Heart left ventricle (tissue), 16 donors: ENCODE data around the gene SMARCA5. TPM values are rescaled to one million over a fixed set of nuclear protein-coding genes. Genes with fewer than 3 reads are reported as not detected.

Source experiments
- ATAC-seq, 4 donors: fragments of 200-7000 bp; cut with Tn5 transposase; one replicate each; pipeline ENCODE4 v1.9.1; 2020 to 2022; ENCODE audit warnings: moderate library complexity in 4 of 4, mild to moderate bottlenecking in 3 of 4, moderate number of reproducible peaks in 1 of 4
- DNase-seq, 5 donors: peaks; one replicate each; pipeline ENCODE4 v3.0.0-alpha.2; 2020
- H3K27ac ChIP-seq, 12 donors: fragments of 200-600 bp; sonication (generic) in 4 of 12; one replicate each; pipeline versions ENCODE4 v1.5.0 to v1.8.0; 2016 to 2022; ENCODE audit warnings: mild to moderate bottlenecking in 2 of 12
- H3K27me3 ChIP-seq, 9 donors: fragments of 200-600 bp; sonication (generic) in 2 of 9; one replicate each; pipeline versions ENCODE4 v1.5.1 to v1.8.0; 2016 to 2022; ENCODE audit warnings: mild to moderate bottlenecking in 3 of 9
- H3K36me3 ChIP-seq, 9 donors: fragments of 200-600 bp; sonication (generic) in 2 of 9; one replicate each; pipeline versions ENCODE4 v1.5.0 to v1.8.0; 2018 to 2022; ENCODE audit warnings: mild to moderate bottlenecking in 2 of 9
- H3K4me1 ChIP-seq, 12 donors: fragments of 200-600 bp; sonication (generic) in 4 of 12; one replicate each; pipeline versions ENCODE4 v1.5.0 to v1.8.0; 2016 to 2022; ENCODE audit warnings: mild to moderate bottlenecking in 3 of 12
- H3K4me3 ChIP-seq, 12 donors: fragments of 200-600 bp; sonication (generic) in 4 of 12; one replicate each; pipeline versions ENCODE4 v1.5.0 to v1.8.0; 2017 to 2022; ENCODE audit warnings: mild to moderate bottlenecking in 9 of 12, moderate library complexity in 4 of 12
- H3K9me3 ChIP-seq, 12 donors: fragments of 200-600 bp; sonication (generic) in 4 of 12; one replicate each; pipeline versions ENCODE4 v1.5.0 to v1.8.0; 2016 to 2022; ENCODE audit warnings: mild to moderate bottlenecking in 1 of 12
- POLR2A ChIP-seq, 2 donors: fragments of 450-650 bp; IDR thresholded peaks; one replicate each; pipeline ENCODE4 v1.6.1; 2017; ENCODE audit warnings: antibody characterized with exemption in 2 of 2, mild to moderate bottlenecking in 2 of 2, moderate library complexity in 2 of 2
- WGBS, 4 donors: extraction: QIAGEN DNeasy Blood & Tissue Kit in 2 of 4; methylation state at CpG; one replicate each; pipeline versions ENCODE4 v1.1.5 to v1.1.7; 2013 to 2018; 5-methylcytosine and 5-hydroxymethylcytosine counted together
- intact Hi-C, 10 donors: fragments of 100-400 bp; cut with DNase I; formaldehyde crosslinking; loops; one replicate each; pipeline versions ENCODE4 v1.11.1 to v1.14.2; 2022
- polyA plus RNA-seq, 2 donors: library from polyadenylated mRNA; stranded (reverse); fragments of 200-250 nt; gene quantifications; one replicate each; pipeline ENCODE4 v1.2.3, GENCODE V29; 2013
- total RNA-seq, 9 donors: library from RNA; depleted of rRNA in 2 of 9; stranded (reverse); fragments of >200 nt in 2 of 9; fragmentation: NEBNext Ultra II Directional in 3 of 9; extraction: Animal tissue kit (Norgen Biotek cat#: 25700) in 3 of 9; gene quantifications; one replicate each; pipeline versions ENCODE4 v1.1.0 to v1.2.4, GENCODE V29; 2016 to 2023
- TF ChIP-seq, protein P1 (sequence below), 12 donors: fragments of 200-600 bp; sonication (generic) in 4 of 12; IDR thresholded peaks; one replicate each; pipeline versions ENCODE4 v1.5.0 to v1.8.0; 2018 to 2022; ENCODE audit warnings: antibody characterized with exemption in 12 of 12, mild to moderate bottlenecking in 5 of 12
- donor health status: ischemic (EF 13 %, LVEDD 7.1; RV severe dilation, severe dysfunction).
- donor health status: healthy with polysubstance abuse.
- donor health status: DM: no; HTN: yes; CAD: no.
- donor health status: DM: no; HTN: no; CAD: no.
- donor health status: ischemic (EF 25% LVEDD 6.9; RV normal size, moderate dysfunction).
- donor health status: ischemic (EF 25% LVEDD 5.7; RV mildly dilated, moderate dysfunction).
- donor health status: healthy.
- donor health status: DM: yes; HTN: yes; CAD: no.
- donor health status: ischemic (EF 35%, LVEDD 5.7; RV mildly dilated, moderate dysfunction).
- donor health status: nonischemic (EF 11% LVEDD 7.7; RV severe dilation, severe dysfunction).
- donor health status: DM: yes; HTN: yes; CAD: no.
- donor health status: PGD.
- donor health status: ischemic (EF 29% LVEDD 5.4; RV normal size, mild dysfunction).
- donor health status: nonischemic (EF 23%, LVEDD 6.1; RV moderate dilation, normal function).

SMARCA5 gene
- total and polyA plus RNA-seq, 11 donors: 9.1 to 36.3 (median 29.2) TPM

DNA sequence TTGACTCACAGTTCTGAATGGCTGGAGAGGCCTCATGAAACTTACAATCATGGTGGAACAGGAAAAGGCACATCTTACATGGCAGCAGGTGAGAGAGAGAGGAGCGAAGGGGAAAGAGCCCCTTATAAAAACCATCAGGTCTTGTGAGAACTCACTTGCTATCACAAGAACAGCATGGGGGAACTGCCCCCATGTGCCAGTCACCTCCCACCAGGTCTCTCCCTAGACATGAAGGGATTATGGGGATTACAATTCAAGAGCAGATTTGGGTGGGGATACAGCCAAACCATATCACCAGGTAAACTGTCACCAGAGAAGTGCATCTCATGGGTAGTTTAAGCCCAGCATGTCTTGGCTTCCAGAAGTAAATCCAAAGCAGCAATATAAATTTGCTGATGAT lies 7.5 kb upstream of the SMARCA5 start:
- intact Hi-C loops: no loop called here
- Histone ChIP-seq H3K36me3 (no peaks in the 10 kb centered on the region), H3K9me3 (peaks cover 0 to 4% (median 0%) of the 10 kb centered on the region in 12 donors), H3K27ac (no peak overlapping the region), H3K4me1 (no peaks in the 10 kb centered on the region), H3K4me3 (no peak overlapping the region), H3K27me3 (no peaks in the 10 kb centered on the region)
- no peak for ATAC-seq
- TF ChIP-seq, protein P1, sequence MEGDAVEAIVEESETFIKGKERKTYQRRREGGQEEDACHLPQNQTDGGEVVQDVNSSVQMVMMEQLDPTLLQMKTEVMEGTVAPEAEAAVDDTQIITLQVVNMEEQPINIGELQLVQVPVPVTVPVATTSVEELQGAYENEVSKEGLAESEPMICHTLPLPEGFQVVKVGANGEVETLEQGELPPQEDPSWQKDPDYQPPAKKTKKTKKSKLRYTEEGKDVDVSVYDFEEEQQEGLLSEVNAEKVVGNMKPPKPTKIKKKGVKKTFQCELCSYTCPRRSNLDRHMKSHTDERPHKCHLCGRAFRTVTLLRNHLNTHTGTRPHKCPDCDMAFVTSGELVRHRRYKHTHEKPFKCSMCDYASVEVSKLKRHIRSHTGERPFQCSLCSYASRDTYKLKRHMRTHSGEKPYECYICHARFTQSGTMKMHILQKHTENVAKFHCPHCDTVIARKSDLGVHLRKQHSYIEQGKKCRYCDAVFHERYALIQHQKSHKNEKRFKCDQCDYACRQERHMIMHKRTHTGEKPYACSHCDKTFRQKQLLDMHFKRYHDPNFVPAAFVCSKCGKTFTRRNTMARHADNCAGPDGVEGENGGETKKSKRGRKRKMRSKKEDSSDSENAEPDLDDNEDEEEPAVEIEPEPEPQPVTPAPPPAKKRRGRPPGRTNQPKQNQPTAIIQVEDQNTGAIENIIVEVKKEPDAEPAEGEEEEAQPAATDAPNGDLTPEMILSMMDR (IDR thresholded peaks at IDR 0.05): no peak
- TF ChIP-seq POLR2A (IDR thresholded peaks at IDR 0.05): no peak
- DNase-seq: no peak
- 78 to 97% (median 90%) methylated on average over 1 of the region's 1 CpG for WGBS, 4 donors

DNA sequence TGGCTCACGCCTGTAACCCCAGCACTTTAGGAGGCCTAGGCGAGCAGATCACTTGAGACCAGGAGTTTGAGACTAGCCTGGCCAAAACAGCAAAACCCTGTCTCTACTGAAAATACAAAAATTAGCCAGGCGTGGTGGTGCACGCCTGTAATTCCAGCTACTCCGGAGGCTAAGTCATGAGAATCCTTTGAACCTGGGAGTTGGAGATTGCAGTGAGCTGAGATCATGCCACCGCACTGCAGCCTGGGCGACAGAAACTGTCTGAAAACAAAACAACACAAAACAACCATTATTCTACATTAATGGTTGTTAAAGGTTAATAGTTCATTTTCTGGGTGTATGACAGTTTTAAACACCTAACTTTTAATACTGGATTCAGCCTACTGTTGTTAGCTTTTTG lies 1.6 kb upstream of the SMARCA5 start:
- WGBS, 4 donors: 89 to 97% (median 94%) methylated on average over 7 of the region's 7 CpGs
- TF ChIP-seq POLR2A (IDR thresholded peaks at IDR 0.05): no peak
- TF ChIP-seq, protein P1 (IDR thresholded peaks at IDR 0.05): no peak
- Histone ChIP-seq H3K4me3 (no peak overlapping the region), H3K27me3 (no peaks in the 10 kb centered on the region), H3K27ac (no peak overlapping the region), H3K36me3 (no peaks in the 10 kb centered on the region), H3K4me1 (peaks cover 0 to 26% (median 21%) of the 10 kb centered on the region in 12 donors), H3K9me3 (peaks cover 0 to 4% (median 0%) of the 10 kb centered on the region in 12 donors)
- intact Hi-C loops: loop anchor here in 2 of 10 donors (2.0 to 10.0 kb wide), 2 partner anchors 175 to 177 kb away; partner anchors contain the start of gene GAB1 (in 2 of the 2)
- DNase-seq: no peak
- no peak for ATAC-seq

DNA sequence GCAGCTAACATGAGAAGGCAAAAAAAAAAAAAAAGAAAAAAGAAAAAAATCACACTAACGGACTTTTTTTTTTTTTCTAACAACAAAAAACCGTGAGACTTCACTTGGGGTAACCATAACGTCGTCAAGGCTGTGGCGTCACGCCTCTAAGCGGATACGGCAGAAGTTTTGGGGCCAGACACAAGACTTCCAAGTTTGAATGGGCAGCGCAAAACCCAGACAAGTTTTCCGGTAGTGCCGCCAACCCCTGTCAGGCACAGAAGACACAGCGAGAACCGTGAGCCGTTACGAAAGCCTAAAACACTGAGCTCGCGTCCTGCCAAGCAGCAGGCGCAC lies 556 bp upstream of the SMARCA5 start:
- peak overlapping the region; percentile 69 to 99 (median 89) for H3K4me3 ChIP-seq
- H3K27ac ChIP-seq: peak overlapping the region in 11 of 12 donors; percentile 88 to 100 (median 98)
- peaks cover 0 to 4% (median 0%) of the 10 kb centered on the region in 12 donors for H3K9me3 ChIP-seq
- TF ChIP-seq POLR2A (IDR thresholded peaks at IDR 0.05): no peak
- TF ChIP-seq, protein P1 (IDR thresholded peaks at IDR 0.05): no peak
- intact Hi-C loops: loop anchor here in 2 of 10 donors (2.0 to 10.0 kb wide), 2 partner anchors 176 to 178 kb away; partner anchors contain the start of gene GAB1 (in 2 of the 2)
- no peak for DNase-seq
- peak in 3 of 4 donors; percentile 8 to 47 (median 35) for ATAC-seq
- peaks cover 0 to 10% (median 8%) of the 10 kb centered on the region in 9 donors for H3K36me3 ChIP-seq
- H3K4me1 ChIP-seq: peaks cover 6 to 36% (median 30%) of the 10 kb centered on the region in 12 donors
- WGBS, 4 donors: 0 to 1% (median 0%) methylated on average over 17 to 18 of the region's 18 CpGs
- no peaks in the 10 kb centered on the region for H3K27me3 ChIP-seq

DNA sequence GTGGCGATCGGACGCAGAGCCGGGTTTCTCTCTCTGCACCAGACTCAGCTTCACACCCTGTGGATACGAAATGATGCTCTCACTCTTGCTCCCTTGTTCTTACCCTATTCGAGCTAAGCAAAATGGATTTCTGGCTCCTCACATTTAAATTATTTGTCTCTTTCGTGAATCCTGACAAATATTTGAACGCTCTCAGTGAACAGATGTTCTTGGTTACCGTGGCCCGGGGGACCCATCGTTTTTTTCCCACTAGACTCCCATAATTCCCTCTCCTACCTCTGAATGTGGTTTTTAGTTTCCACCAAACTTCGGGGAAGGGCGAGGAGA lies 630 bp downstream of the SMARCA5 start:
- H3K27ac ChIP-seq: peak overlapping the region; percentile 88 to 100 (median 98)
- H3K4me1 ChIP-seq: peaks cover 9 to 46% (median 38%) of the 10 kb centered on the region in 12 donors
- peak overlapping the region; percentile 69 to 99 (median 89) for H3K4me3 ChIP-seq
- peaks cover 0 to 4% (median 0%) of the 10 kb centered on the region in 12 donors for H3K9me3 ChIP-seq
- TF ChIP-seq, protein P1 (IDR thresholded peaks at IDR 0.05): no peak
- TF ChIP-seq POLR2A (IDR thresholded peaks at IDR 0.05): no peak
- 0 to 1% (median 0%) methylated on average over 13 of the region's 13 CpGs for WGBS, 4 donors
- H3K36me3 ChIP-seq: peaks cover 0 to 22% (median 18%) of the 10 kb centered on the region in 9 donors
- no peaks in the 10 kb centered on the region for H3K27me3 ChIP-seq
- intact Hi-C loops: loop anchor here in 1 of 10 donors (10.0 kb wide), 1 partner anchor 179 kb away; the partner anchor contains the start of gene GAB1
- DNase-seq (no peak), ATAC-seq (no peak)
